Natural killer cell (primary cell): Measurements from ENCODE around the gene PRRC1. TPM values are rescaled to one million over a fixed set of nuclear protein-coding genes. Genes with fewer than 3 reads are reported as not detected.

Experiments
- ATAC-seq, 3 donors: fragments of 150-1000 bp in 2 of 3; fragments of 200-7000 bp in 1 of 3; cut with Tn5 transposase; 1 replicate in 1 of 3; 2 replicates in 2 of 3; pipeline ENCODE4 v1.10.0; 2021; ENCODE audit warnings: mild to moderate bottlenecking in 2 of 3, moderate library complexity in 2 of 3
- DNase-seq, 2 donors: peaks; one replicate each; pipeline versions ENCODE4 v3.0.0 to v3.0.0-alpha.2; 2013 to 2021; ENCODE audit warnings: mixed read lengths in 1 of 2
- H3K27ac ChIP-seq: one replicate; pipeline ENCODE4 v1.5.1; 2013; ENCODE audit warnings: mild to moderate bottlenecking, low read length
- H3K27me3 ChIP-seq: one replicate; pipeline ENCODE4 v1.6.1; 2013; ENCODE audit warnings: low read length; ENCODE audit not compliant: control insufficient read depth, insufficient read depth
- H3K36me3 ChIP-seq: one replicate; pipeline ENCODE4 v1.6.1; 2013; ENCODE audit warnings: low read length; ENCODE audit not compliant: control insufficient read depth, insufficient read depth
- H3K4me1 ChIP-seq: one replicate; pipeline ENCODE4 v1.6.1; 2013; ENCODE audit warnings: low read length; ENCODE audit not compliant: control insufficient read depth, insufficient read depth
- H3K4me3 ChIP-seq: one replicate; pipeline ENCODE4 v1.5.1; 2013; ENCODE audit warnings: low read length
- H3K9me3 ChIP-seq: one replicate; pipeline ENCODE4 v1.6.1; 2013; ENCODE audit warnings: low read length; ENCODE audit not compliant: control insufficient read depth, insufficient read depth
- H3K27ac Mint-ChIP-seq, 2 donors: one replicate each; pipeline ENCODE4 v1.8.0; 2022; ENCODE audit warnings: mild to moderate bottlenecking in 2 of 2, mixed read lengths in 2 of 2, moderate library complexity in 1 of 2
- H3K27me3 Mint-ChIP-seq, 2 donors: one replicate each; pipeline ENCODE4 v1.8.0; 2022; ENCODE audit warnings: low read depth in 2 of 2, mixed read lengths in 2 of 2
- H3K36me3 Mint-ChIP-seq: one replicate; pipeline ENCODE4 v1.8.0; 2022; ENCODE audit warnings: mixed read lengths
- H3K4me1 Mint-ChIP-seq, 2 donors: one replicate each; pipeline ENCODE4 v1.8.0; 2022; ENCODE audit warnings: mixed read lengths in 2 of 2
- H3K4me3 Mint-ChIP-seq: one replicate; pipeline ENCODE4 v1.8.0; 2022; ENCODE audit warnings: mild to moderate bottlenecking, moderate library complexity, mixed read lengths
- H3K9me3 Mint-ChIP-seq, 2 donors: one replicate each; pipeline ENCODE4 v1.8.0; 2022; ENCODE audit warnings: mixed read lengths in 2 of 2
- WGBS: methylation state at CpG from one replicate; pipeline ENCODE4 v1.1.7; 2013; ENCODE audit warnings: missing lambda C conversion rate; ENCODE audit not compliant: insufficient coverage; 5-methylcytosine and 5-hydroxymethylcytosine counted together
- intact Hi-C: fragments of 100-400 bp; cut with micrococcal nuclease; formaldehyde crosslinking; loops from one replicate; pipeline ENCODE4 v1.14.2; 2022
- total RNA-seq, 4 donors: library from RNA; stranded (reverse); fragments of 120-200 nt in 1 of 4; gene quantifications; one replicate each; pipeline versions ENCODE4 v1.2.3 to v1.2.4, GENCODE V29; 2013 to 2022
- TF ChIP-seq, protein P1 (sequence below): fragments of 200-600 bp; IDR thresholded peaks from one replicate; pipeline ENCODE4 v1.8.0; 2022; ENCODE audit warnings: antibody characterized with exemption

Gene PRRC1
- total RNA-seq, 3 donors from 2014 or later (not counting 1 experiment from before 2014, with no cell fraction given) = 37.7 to 41.1 (median 39.6) TPM

- Mint-ChIP-seq H3K27me3 (peaks cover 7 to 8% of the 10 kb centered on the region in 2 donors), H3K36me3 (no peaks in the 10 kb centered on the region), H3K4me3 (no peak overlapping the region), H3K9me3 (no peaks in the 10 kb centered on the region), H3K4me1 (peaks cover 3 to 6% of the 10 kb centered on the region in 2 donors), H3K27ac (no peak overlapping the region)
- Histone ChIP-seq H3K27me3 (no peaks in the 10 kb centered on the region), H3K4me3 (no peak overlapping the region), H3K4me1 (no peaks in the 10 kb centered on the region), H3K27ac (no peak overlapping the region), H3K9me3 (no peaks in the 10 kb centered on the region), H3K36me3 (no peaks in the 10 kb centered on the region)
- intact Hi-C loops = no loop called here
- ATAC-seq = peak in 1 of 3 donors; percentile 44
- WGBS = 60% methylated on average over 1 of the region's 3 CpGs
- TF ChIP-seq, protein P1, sequence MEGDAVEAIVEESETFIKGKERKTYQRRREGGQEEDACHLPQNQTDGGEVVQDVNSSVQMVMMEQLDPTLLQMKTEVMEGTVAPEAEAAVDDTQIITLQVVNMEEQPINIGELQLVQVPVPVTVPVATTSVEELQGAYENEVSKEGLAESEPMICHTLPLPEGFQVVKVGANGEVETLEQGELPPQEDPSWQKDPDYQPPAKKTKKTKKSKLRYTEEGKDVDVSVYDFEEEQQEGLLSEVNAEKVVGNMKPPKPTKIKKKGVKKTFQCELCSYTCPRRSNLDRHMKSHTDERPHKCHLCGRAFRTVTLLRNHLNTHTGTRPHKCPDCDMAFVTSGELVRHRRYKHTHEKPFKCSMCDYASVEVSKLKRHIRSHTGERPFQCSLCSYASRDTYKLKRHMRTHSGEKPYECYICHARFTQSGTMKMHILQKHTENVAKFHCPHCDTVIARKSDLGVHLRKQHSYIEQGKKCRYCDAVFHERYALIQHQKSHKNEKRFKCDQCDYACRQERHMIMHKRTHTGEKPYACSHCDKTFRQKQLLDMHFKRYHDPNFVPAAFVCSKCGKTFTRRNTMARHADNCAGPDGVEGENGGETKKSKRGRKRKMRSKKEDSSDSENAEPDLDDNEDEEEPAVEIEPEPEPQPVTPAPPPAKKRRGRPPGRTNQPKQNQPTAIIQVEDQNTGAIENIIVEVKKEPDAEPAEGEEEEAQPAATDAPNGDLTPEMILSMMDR = no peak
- no peak for DNase-seq
These were observed 44.8 kb downstream of the PRRC1 start for GRCh38 chr5:127562252-127562651.

DNA sequence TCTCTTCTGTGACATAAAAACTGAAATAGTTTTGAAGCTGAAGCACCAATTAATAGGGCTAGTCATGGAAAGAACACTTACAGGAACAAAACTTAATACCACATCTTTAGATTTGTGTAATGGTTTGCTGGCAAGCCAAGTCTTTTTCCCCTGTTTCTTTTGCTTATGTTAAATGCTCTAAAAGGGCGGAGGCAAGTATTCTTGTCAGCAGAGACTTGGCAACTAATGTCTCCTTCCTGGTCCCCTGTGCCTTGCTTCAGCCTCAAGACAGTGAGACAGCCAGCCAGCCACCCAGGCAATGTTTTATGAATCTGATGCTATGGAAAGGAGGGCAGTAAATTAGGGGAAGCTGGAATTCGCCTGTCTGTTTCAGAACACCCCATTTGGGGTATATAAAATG, 45.7 kb downstream of the PRRC1 start:
- TF ChIP-seq, protein P1 = no peak

DNA sequence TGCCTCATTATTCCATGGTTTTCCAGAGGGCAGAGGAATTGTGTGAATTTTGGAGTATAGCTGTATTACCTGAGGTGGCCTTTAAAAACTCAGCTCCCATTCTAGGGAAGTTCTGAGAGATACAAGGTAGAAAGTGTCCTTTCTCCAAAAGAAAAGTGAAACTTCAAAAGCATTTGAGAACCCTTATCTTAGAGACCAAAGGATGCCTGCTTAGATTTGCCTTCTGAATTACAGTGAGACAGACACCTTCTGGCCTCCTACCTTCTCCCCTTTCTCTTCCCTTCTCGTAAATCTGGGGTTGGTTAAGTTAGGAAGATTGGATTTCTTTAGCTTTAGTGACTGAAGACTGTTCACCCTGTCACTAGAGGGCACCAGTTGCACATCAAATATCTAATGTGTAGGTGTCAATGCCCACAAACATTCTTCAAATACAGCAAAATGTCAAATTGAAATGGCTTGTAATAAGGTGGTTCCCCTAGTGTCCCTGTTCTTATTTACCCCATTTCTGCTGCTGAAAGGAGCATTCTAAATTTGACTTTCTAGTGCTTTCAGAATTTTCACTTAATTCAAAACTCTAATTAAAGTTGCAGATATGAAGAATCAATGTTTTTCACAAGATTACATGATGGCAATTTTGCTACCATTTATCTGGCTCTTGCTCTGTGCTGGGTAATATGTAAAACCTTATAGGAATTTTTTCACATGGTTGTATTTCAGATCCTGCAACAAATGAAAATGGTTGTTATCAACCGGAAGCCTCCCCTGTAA, 46.7 kb downstream of the PRRC1 start:
- H3K36me3 Mint-ChIP-seq = no peaks in the 10 kb centered on the region
- H3K4me3 ChIP-seq = no peak overlapping the region
- no peaks in the 10 kb centered on the region for H3K36me3 ChIP-seq
- intact Hi-C loops = loop anchor here (1.0 kb wide), 1 partner anchor 637 kb away; no protein-coding TSS in a partner anchor
- no peak overlapping the region for H3K27ac ChIP-seq
- TF ChIP-seq, protein P1 = peak; percentile 41
- H3K27ac Mint-ChIP-seq = no peak overlapping the region
- no peaks in the 10 kb centered on the region for H3K4me1 ChIP-seq
- H3K9me3 ChIP-seq = no peaks in the 10 kb centered on the region
- no peak overlapping the region for H3K4me3 Mint-ChIP-seq
- ATAC-seq (peak; percentile 70 to 79 (median 72)), DNase-seq (peak in 1 of 2 donors; percentile 80)
- peaks cover 13 to 21% of the 10 kb centered on the region in 2 donors for H3K27me3 Mint-ChIP-seq
- WGBS = no CpG with 5 or more reads among the region's 2 CpGs
- no peaks in the 10 kb centered on the region for H3K27me3 ChIP-seq
- H3K4me1 Mint-ChIP-seq = peaks cover 6 to 10% of the 10 kb centered on the region in 2 donors
- no peaks in the 10 kb centered on the region for H3K9me3 Mint-ChIP-seq

More for the DNA sequence above, 45.7 kb downstream of the PRRC1 start:
- H3K27me3 ChIP-seq = no peaks in the 10 kb centered on the region
- Mint-ChIP-seq H3K27ac (no peak overlapping the region), H3K4me3 (no peak overlapping the region), H3K4me1 (peaks cover 6 to 8% of the 10 kb centered on the region in 2 donors), H3K36me3 (no peaks in the 10 kb centered on the region), H3K27me3 (peaks cover 13 to 16% of the 10 kb centered on the region in 2 donors), H3K9me3 (no peaks in the 10 kb centered on the region)
- H3K27ac ChIP-seq = no peak overlapping the region
- no peaks in the 10 kb centered on the region for H3K4me1 ChIP-seq
- no peaks in the 10 kb centered on the region for H3K9me3 ChIP-seq
- DNase-seq (no peak), ATAC-seq (no peak)
- WGBS = 85% methylated on average over 2 of the region's 2 CpGs
- H3K36me3 ChIP-seq = no peaks in the 10 kb centered on the region
- intact Hi-C loops = no loop called here
- H3K4me3 ChIP-seq = no peak overlapping the region
